ENCODE results near the gene EXOSC6.
"Not testable (repeated sequence)": the region's sequence is repeated elsewhere in the genome, so short reads cannot be mapped to it uniquely, and the experiment has no call there.

EXOSC6 gene

GRCh38 chr16:70251629-70252354 is at the start of gene EXOSC6:
EXOSC6 (minus strand) TSS chr16:70251940; CDS start chr16:70251900, 40 bp downstream.
- TF ChIP-seq, protein P1, sequence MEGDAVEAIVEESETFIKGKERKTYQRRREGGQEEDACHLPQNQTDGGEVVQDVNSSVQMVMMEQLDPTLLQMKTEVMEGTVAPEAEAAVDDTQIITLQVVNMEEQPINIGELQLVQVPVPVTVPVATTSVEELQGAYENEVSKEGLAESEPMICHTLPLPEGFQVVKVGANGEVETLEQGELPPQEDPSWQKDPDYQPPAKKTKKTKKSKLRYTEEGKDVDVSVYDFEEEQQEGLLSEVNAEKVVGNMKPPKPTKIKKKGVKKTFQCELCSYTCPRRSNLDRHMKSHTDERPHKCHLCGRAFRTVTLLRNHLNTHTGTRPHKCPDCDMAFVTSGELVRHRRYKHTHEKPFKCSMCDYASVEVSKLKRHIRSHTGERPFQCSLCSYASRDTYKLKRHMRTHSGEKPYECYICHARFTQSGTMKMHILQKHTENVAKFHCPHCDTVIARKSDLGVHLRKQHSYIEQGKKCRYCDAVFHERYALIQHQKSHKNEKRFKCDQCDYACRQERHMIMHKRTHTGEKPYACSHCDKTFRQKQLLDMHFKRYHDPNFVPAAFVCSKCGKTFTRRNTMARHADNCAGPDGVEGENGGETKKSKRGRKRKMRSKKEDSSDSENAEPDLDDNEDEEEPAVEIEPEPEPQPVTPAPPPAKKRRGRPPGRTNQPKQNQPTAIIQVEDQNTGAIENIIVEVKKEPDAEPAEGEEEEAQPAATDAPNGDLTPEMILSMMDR (conservative IDR thresholded peaks at IDR 0.05; ENCODE audit: control insufficient read depth, insufficient read depth, low read depth, low read length) = peak; percentile 76
- H3K4me3 ChIP-seq (ENCODE audit: control insufficient read depth, low read depth, low read length) = peak within 1 kb of the TSS; percentile 59
- DNase-seq (ENCODE audit: low read depth) = peak; percentile 89

DNA sequence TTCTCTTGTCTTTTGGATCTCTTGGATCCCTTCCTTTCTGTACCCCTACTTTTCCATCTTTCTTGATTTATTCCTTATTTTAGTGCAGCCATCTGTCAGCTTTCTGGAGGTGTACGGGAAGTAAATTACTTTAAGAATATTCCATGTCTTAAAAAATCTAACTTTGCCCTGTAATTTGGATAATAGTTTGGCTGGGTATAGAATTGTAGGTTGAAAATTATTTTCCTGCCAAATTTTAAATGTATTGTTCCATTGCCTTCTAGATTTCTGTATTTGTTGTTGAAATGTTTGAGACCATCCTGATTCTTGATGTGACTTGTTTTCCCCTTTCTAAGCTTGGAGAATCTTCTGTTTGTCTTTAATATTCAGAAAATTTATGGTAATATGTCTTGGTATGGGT is 49.4 kb upstream of the EXOSC6 start:
- TF ChIP-seq, protein P1 (conservative IDR thresholded peaks at IDR 0.05; ENCODE audit: control insufficient read depth, insufficient read depth, low read depth, low read length) = no peak
- no peak overlapping the region for H3K4me3 ChIP-seq (ENCODE audit: control insufficient read depth, low read depth, low read length)
- no peak for DNase-seq (ENCODE audit: low read depth)

DNA sequence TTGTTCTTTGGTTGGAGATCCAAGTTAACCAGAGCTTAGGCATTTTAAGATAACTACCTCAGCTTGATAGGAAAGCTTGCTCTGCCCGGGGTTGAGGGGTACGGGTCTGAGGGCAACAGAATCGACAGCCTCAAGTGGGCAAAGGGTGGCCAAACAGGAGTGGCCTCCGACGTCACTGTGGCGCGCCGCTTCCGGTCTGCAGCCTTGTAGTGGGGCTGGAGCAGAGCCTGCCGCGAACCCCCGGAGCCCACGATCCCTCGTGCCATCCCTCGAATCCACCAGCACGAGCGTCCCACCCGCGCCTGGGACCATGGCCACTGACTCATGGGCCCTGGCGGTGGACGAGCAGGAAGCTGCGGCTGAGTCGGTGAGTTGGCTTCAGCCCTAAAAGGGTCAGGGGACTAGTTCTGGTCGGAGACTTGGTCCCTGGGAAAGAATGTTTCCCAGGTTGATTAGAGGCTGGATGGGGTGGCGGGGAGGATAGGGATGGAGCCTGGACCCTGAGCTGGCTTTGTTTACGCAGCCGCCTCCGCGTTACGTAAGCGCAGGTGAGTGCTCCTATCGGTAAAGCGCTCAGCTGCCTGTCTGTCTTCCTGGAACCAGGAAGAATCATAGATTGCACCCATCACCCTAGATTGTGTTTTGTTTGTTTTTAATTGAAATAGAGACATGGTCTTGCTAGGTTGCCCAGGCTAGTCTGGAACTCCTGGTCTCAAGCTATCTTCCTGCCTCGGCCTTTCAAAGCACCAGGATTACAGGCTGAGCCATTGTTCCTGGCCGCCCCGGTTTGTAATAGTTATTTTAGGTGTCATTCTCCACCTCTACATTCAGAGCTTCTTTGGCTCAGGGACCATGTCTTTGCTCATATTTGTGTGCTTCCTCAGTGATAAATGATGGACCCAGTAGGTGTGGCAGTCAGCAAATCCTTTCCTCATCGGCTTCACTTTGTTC is 47.5 kb upstream of the EXOSC6 start, which contains the start of gene DDX19B:
Gene DDX19B (plus strand): TSS at position 199 of the 951 bp plus-strand sequence. CDS start 112 bp downstream, at position 311.
- TF ChIP-seq, protein P1 (conservative IDR thresholded peaks at IDR 0.05; ENCODE audit: control insufficient read depth, insufficient read depth, low read depth, low read length) = no peak
- peak; percentile 70 for DNase-seq (ENCODE audit: low read depth)
- peak within 1 kb of the TSS; percentile 81 for H3K4me3 ChIP-seq (ENCODE audit: control insufficient read depth, low read depth, low read length)

- TF ChIP-seq, protein P1 (conservative IDR thresholded peaks at IDR 0.05; ENCODE audit: control insufficient read depth, insufficient read depth, low read depth, low read length) = no peak
- no peak overlapping the region for H3K4me3 ChIP-seq (ENCODE audit: control insufficient read depth, low read depth, low read length)
- DNase-seq (ENCODE audit: low read depth) = no peak
These were observed 43.9 kb upstream of the EXOSC6 start for GRCh38 chr16:70295634-70296033.

GRCh38 chr16:70294385-70295025 is 42.8 kb upstream of the EXOSC6 start:
- no peak for DNase-seq (ENCODE audit: low read depth)
- TF ChIP-seq, protein P1 (conservative IDR thresholded peaks at IDR 0.05; ENCODE audit: control insufficient read depth, insufficient read depth, low read depth, low read length) = no peak

GRCh38 chr16:70292148-70292547 is 40.4 kb upstream of the EXOSC6 start:
- H3K4me3 ChIP-seq (ENCODE audit: control insufficient read depth, low read depth, low read length); DNase-seq (ENCODE audit: low read depth): not testable (repeated sequence)

More at GRCh38 chr16:70294385-70295025, 42.8 kb upstream of the EXOSC6 start:
- no peak overlapping the region for H3K4me3 ChIP-seq (ENCODE audit: control insufficient read depth, low read depth, low read length)
